Measurements from ENCODE around the gene SEC62.
A peak's percentile ranks its signal among the peaks of the same experiment; 100 is the strongest.

SEC62 gene

GRCh38 chr3:169966428-169966950 is at the start of gene SEC62:
SEC62 (plus strand) TSS chr3:169966807; CDS start chr3:169966823, 16 bp downstream.
- DNase-seq: peak; percentile 96

GRCh38 chr3:169923189-169923588 is 43.4 kb upstream of the SEC62 start:
- peak; percentile 16 for DNase-seq

GRCh38 chr3:169923831-169924230 is 42.8 kb upstream of the SEC62 start:
- no peak for DNase-seq

GRCh38 chr3:169929830-169930519 is 36.6 kb upstream of the SEC62 start:
- no peak for DNase-seq

- DNase-seq: no peak
These were observed 35.8 kb upstream of the SEC62 start for GRCh38 chr3:169930843-169931242.

- DNase-seq: no peak
These were observed 34.7 kb upstream of the SEC62 start for GRCh38 chr3:169931747-169932520.

GRCh38 chr3:169939320-169939719 is 27.3 kb upstream of the SEC62 start:
- no peak for DNase-seq

- DNase-seq: no peak
These were observed 26.9 kb upstream of the SEC62 start for GRCh38 chr3:169939751-169940150.

- DNase-seq: no peak
These were observed 26.0 kb upstream of the SEC62 start for GRCh38 chr3:169940470-169941181.

GRCh38 chr3:169945313-169945712 is 21.3 kb upstream of the SEC62 start:
- DNase-seq: no peak

GRCh38 chr3:169946336-169946735 is 20.3 kb upstream of the SEC62 start:
- no peak for DNase-seq

- DNase-seq: no peak
These were observed 17.8 kb upstream of the SEC62 start for GRCh38 chr3:169948559-169949448.

- DNase-seq: no peak
These were observed 14.6 kb upstream of the SEC62 start for GRCh38 chr3:169952045-169952444.

- DNase-seq: no peak
These were observed 13.0 kb upstream of the SEC62 start for GRCh38 chr3:169953462-169954141.

GRCh38 chr3:169954142-169954756 is 12.4 kb upstream of the SEC62 start:
- no peak for DNase-seq

- no peak for DNase-seq
These were observed 11.2 kb upstream of the SEC62 start for GRCh38 chr3:169955406-169955805.

- no peak for DNase-seq
These were observed 2.4 kb upstream of the SEC62 start for GRCh38 chr3:169964176-169964575.

GRCh38 chr3:169965562-169966427 is 812 bp upstream of the SEC62 start:
- DNase-seq: peak; percentile 25

GRCh38 chr3:169966951-169967915 is 626 bp downstream of the SEC62 start:
- peak; percentile 10 for DNase-seq
